GM12801 (cell line): ENCODE measurements around the gene CHCHD6.

Experiments used
- CTCF ChIP-seq: IDR thresholded peaks from one replicate; pipeline ENCODE4 v1.5.1; 2011; ENCODE audit warnings: control low read depth; ENCODE audit not compliant: insufficient read length; ENCODE audit errors: extremely low read depth

CHCHD6 gene

DNA sequence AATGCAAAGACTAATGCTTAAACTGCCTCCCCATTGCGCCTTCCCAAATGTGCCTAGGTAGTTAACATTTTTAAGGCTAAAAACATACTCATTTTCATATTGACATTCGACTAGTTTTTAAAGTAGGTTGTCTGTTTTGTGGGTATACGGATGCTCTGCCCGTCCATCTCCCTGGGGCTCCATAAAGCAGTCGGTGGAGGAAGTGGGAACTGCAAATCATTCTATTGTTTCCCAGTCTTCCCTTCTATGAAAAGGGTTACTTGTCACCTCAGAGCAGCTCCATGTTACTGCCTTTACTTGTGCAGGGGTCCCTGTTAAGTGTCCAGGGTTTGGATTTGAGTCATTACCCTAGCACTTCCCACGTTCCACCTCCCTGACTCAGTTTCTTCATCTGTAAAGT, 10.9 kb downstream of the CHCHD6 start:
- no peak for TF ChIP-seq CTCF

DNA sequence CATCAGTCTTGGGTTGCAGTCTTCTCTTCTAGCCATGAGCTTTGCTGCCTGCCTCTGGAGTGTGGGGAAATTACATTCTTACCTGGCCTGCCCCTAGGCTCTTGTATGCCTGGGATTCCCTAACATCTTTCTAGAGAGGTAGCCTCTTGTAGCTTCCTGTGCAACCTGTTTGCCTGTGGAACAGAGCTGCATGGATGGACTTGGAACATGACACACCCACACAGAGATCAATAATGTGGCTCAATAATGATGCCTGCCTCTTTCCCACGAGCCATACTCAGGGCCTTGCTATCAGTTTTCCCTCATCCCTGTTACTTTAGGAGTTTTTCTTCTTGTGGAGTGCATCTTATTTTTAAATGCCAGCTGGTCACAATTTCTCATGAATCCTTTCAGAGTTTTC, 11.4 kb downstream of the CHCHD6 start:
- no peak for TF ChIP-seq CTCF

- TF ChIP-seq CTCF: no peak
Measured at GRCh38 chr3:126716057-126716456, 12.0 kb downstream of the CHCHD6 start.

GRCh38 chr3:126718561-126719445, 14.8 kb downstream of the CHCHD6 start:
- TF ChIP-seq CTCF: no peak

- no peak for TF ChIP-seq CTCF
Measured at GRCh38 chr3:126720596-126720995, 16.6 kb downstream of the CHCHD6 start.

GRCh38 chr3:126721246-126721645, 17.2 kb downstream of the CHCHD6 start:
- no peak for TF ChIP-seq CTCF

- TF ChIP-seq CTCF: no peak
Measured at GRCh38 chr3:126723237-126723636, 19.2 kb downstream of the CHCHD6 start.
